NCI-H526 (cell line): Measurements from ENCODE around the gene IL36A.

ENCODE experiments used
- DNase-seq, 2 experiments: peaks; one replicate each; lab custom pipeline; 2025; lab: John Stamatoyannopoulos, UW

Gene IL36A

GRCh38 chr2:113005030-113005509, at the start of gene IL36A:
TSS of gene IL36A (plus strand) at chr2:113005459. CDS start at chr2:113005872, 413 bp downstream.
- DNase-seq: no peak

- DNase-seq: no peak
Measured at GRCh38 chr2:112957511-112957910, 47.7 kb upstream of the IL36A start.

GRCh38 chr2:112958428-112959108, 46.7 kb upstream of the IL36A start:
- peak; percentile 25 to 75 for DNase-seq

GRCh38 chr2:112959109-112959812, 46.0 kb upstream of the IL36A start:
- DNase-seq: peak in 1 of 2 experiments; percentile 21

GRCh38 chr2:112960230-112960825, 44.9 kb upstream of the IL36A start:
- no peak for DNase-seq

- DNase-seq: no peak
Measured at GRCh38 chr2:112962308-112963175, 42.7 kb upstream of the IL36A start.

- no peak for DNase-seq
Measured at GRCh38 chr2:112967023-112967422, 38.2 kb upstream of the IL36A start.

GRCh38 chr2:112972423-112973086, 32.7 kb upstream of the IL36A start:
- peak in 1 of 2 experiments; percentile 23 for DNase-seq

GRCh38 chr2:112973156-112973555, 32.1 kb upstream of the IL36A start:
- DNase-seq: no peak

- DNase-seq: no peak
Measured at GRCh38 chr2:112977559-112978056, 27.7 kb upstream of the IL36A start, which contains the start of gene IL36G. TSS of gene IL36G (plus strand) at chr2:112978006. CDS start at chr2:112978639, 633 bp downstream.

GRCh38 chr2:112979731-112980130, 25.5 kb upstream of the IL36A start:
- DNase-seq: no peak

- DNase-seq: no peak
Measured at GRCh38 chr2:112980537-112980936, 24.7 kb upstream of the IL36A start.

GRCh38 chr2:112985090-112985489, 20.2 kb upstream of the IL36A start:
- no peak for DNase-seq

- DNase-seq: no peak
Measured at GRCh38 chr2:112989611-112990010, 15.6 kb upstream of the IL36A start.

- DNase-seq: no peak
Measured at GRCh38 chr2:112993831-112994230, 11.4 kb upstream of the IL36A start.

- no peak for DNase-seq
Measured at GRCh38 chr2:112994648-112995047, 10.6 kb upstream of the IL36A start.

GRCh38 chr2:112995346-112995920, 9.8 kb upstream of the IL36A start:
- DNase-seq: no peak

GRCh38 chr2:112996635-112997034, 8.6 kb upstream of the IL36A start:
- DNase-seq: no peak

GRCh38 chr2:112997151-112997550, 8.1 kb upstream of the IL36A start:
- DNase-seq: no peak

GRCh38 chr2:113000436-113000835, 4.8 kb upstream of the IL36A start:
- no peak for DNase-seq

GRCh38 chr2:113002677-113003076, 2.6 kb upstream of the IL36A start:
- no peak for DNase-seq
